Activated T-cell treated with anti-CD3 and anti-CD28 coated beads, Interleukin-2, amount 50 U/mL, for 4 hours (primary cell): ENCODE data around the gene EIF4EBP2. TPM values are rescaled to one million over a fixed set of nuclear protein-coding genes. Genes with fewer than 3 reads are reported as not detected.

Experiments
- ATAC-seq, 2 donors: fragments of 200-7000 bp; cut with Tn5 transposase; one replicate each; pipeline ENCODE4 v1.10.0; 2021
- DNase-seq: peaks from one replicate; pipeline ENCODE4 v3.0.0-alpha.2; 2020
- H3K27me3 Mint-ChIP-seq: one replicate; pipeline ENCODE4 v1.8.0; 2021; ENCODE audit warnings: low read depth, mixed read lengths
- H3K36me3 Mint-ChIP-seq: one replicate; pipeline ENCODE4 v1.8.0; 2022; ENCODE audit warnings: mixed read lengths; ENCODE audit not compliant: insufficient read depth
- H3K4me1 Mint-ChIP-seq: one replicate; pipeline ENCODE4 v1.8.0; 2021; ENCODE audit warnings: low read depth, mixed read lengths
- H3K4me3 Mint-ChIP-seq: one replicate; pipeline ENCODE4 v1.8.0; 2021; ENCODE audit warnings: mild to moderate bottlenecking, moderate library complexity, mixed read lengths
- H3K9me3 Mint-ChIP-seq: one replicate; pipeline ENCODE4 v1.8.0; 2021; ENCODE audit warnings: mixed read lengths
- total RNA-seq, 3 donors: library from RNA; stranded (reverse); gene quantifications; one replicate each; pipeline ENCODE4 v1.2.1, GENCODE V29; 2021

EIF4EBP2 gene
- total RNA-seq, 3 donors from 2014 or later = 28.0 to 29.4 (median 28.3) TPM

DNA sequence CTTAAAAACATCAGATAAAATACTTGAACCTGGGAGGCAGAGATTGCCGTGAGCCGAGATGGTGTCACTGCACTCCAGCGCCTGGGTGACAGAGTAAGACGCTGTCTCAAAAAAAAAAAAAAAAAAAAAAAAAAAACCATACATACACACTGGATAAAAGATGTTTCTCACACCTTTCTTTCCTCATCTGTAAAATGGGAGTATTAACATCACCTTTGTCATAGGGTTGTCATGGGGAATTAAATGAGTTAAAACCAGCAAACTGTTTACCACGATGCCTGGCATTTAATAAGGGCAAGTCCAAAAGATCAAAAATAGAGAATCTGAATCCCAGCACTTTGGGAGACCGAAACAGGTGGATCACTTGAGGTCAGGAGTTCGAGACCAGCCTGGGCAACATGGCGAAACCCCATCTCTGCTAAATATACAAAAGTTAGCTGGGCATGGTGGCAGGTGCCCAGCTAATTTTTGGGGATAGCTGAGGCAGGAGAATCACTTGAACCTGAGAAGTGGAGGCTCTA is 34.4 kb upstream of the EIF4EBP2 start:
- H3K36me3 Mint-ChIP-seq = no peaks in the 10 kb centered on the region
- peaks cover 3% of the 10 kb centered on the region for H3K4me1 Mint-ChIP-seq
- H3K27me3 Mint-ChIP-seq = no peaks in the 10 kb centered on the region
- H3K9me3 Mint-ChIP-seq = no peaks in the 10 kb centered on the region
- H3K4me3 Mint-ChIP-seq = no peak overlapping the region
- DNase-seq (no peak), ATAC-seq (no peak)

DNA sequence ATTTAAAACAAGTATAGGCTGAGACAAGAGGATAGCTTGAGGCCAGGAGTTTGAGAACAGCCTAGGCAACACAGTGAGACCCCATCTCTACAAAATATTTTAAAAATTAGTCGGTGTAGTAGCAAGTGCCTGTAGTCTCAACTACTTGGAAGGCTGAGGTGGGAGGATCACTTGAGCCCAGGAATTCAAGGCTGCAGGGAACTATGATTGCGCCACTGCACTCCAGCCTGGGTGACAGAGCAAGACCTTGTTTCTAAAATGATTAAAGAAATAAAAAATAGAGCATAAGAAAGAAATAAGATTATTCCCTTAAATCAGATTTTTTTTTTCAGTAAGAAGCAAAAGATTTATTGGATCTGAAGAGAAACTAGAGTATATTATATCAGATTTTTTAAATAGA is 33.2 kb upstream of the EIF4EBP2 start:
- ATAC-seq (no peak), DNase-seq (no peak)
- Mint-ChIP-seq H3K4me1 (no peaks in the 10 kb centered on the region), H3K36me3 (no peaks in the 10 kb centered on the region), H3K9me3 (no peaks in the 10 kb centered on the region), H3K27me3 (no peaks in the 10 kb centered on the region), H3K4me3 (no peak overlapping the region)

GRCh38 chr10:70371846-70372245 is 32.1 kb upstream of the EIF4EBP2 start:
- no peak for ATAC-seq
- no peaks in the 10 kb centered on the region for H3K36me3 Mint-ChIP-seq
- H3K9me3 Mint-ChIP-seq = no peaks in the 10 kb centered on the region
- DNase-seq = no peak
- no peaks in the 10 kb centered on the region for H3K27me3 Mint-ChIP-seq
- no peak overlapping the region for H3K4me3 Mint-ChIP-seq
- no peaks in the 10 kb centered on the region for H3K4me1 Mint-ChIP-seq

DNA sequence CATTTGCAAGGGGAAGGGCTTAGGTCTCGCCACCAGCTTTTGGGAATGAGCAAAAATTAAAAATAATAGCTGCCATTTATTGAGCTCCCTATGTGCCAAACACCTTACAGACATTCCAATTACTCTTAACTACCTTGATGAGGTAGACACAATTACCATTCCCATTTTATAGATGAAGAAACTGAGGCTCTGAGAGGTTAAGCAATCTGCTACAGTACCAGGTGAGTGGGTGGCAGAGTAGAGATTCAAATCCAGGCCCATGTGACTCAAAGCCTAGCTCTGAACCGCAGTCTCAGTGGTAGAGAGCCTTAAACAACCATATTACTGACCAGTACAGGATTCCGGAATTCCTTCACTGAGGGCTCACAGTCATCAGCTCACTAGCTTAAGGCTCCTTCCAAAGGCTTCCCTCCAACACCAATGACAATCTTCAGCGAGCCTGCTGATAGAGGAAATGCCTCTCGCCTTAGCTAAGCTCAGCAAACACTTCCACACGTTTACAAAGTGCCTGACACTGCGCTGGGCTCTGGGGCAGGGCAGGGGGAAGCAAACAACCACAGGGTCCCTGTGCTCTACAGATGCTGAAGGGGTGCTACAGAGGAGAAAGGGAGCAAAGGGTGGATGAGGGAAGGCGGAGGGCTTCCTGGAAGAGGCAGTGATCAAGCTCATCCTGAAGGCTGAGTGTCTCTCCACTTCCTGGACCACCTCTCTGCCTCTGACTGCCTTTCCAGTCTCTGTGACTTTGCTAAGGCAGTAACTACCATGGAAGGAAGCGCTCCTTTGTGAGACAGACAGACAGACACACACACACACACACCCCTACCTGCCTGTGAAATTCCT is 28.9 kb upstream of the EIF4EBP2 start:
- Mint-ChIP-seq H3K36me3 (no peaks in the 10 kb centered on the region), H3K4me3 (no peak overlapping the region), H3K27me3 (no peaks in the 10 kb centered on the region), H3K9me3 (peaks cover 4% of the 10 kb centered on the region), H3K4me1 (no peaks in the 10 kb centered on the region)
- DNase-seq = no peak
- ATAC-seq = no peak

DNA sequence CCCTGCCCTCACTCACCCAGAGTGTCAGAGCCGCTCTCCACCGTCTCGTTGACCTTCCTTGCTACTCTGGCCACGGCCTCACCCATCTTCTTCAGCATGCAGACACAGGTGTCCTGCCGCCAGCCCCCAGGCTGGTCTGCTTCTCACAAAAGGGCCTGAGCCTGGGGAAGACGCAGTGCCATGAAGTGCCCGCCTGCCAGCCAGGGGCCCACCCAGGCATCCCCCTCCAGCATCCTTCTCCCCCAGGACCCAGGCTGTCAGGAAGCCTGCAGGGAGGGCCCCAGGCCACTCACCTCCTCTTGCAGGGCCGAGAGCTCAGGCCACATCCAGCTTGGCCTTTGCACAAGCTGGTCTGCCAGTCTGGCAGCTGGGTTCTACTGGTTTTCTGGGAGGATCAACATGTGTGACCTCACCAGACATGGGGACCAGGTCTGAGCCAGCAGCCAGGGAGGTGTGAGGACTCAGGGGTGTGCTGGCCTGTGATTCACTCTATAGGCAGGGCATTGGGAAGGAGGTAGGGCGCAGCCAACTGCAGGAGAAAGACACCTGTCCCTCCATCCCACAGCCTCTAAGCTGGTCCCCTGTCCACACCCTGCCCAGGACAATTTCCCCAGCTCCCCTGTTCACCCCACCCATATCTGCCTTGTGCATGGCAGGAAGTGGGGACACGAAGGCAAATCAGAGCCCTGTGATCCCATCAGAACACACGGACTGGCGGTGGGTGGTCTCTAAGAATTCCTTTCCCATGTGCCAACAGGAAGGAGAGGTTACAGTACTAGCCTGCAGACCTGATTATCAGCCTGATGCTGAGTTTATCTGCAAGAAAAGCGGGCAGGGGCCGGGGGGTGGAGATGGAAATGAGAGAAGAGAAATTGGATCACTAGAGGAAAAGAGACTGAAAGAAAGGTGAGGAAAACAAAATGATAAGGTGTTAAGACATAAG is 27.2 kb upstream of the EIF4EBP2 start:
- DNase-seq = no peak
- H3K4me3 Mint-ChIP-seq = no peak overlapping the region
- peaks cover 4% of the 10 kb centered on the region for H3K4me1 Mint-ChIP-seq
- H3K9me3 Mint-ChIP-seq = peaks cover 4% of the 10 kb centered on the region
- peaks cover 3% of the 10 kb centered on the region for H3K27me3 Mint-ChIP-seq
- ATAC-seq = no peak
- no peaks in the 10 kb centered on the region for H3K36me3 Mint-ChIP-seq

- peaks cover 3% of the 10 kb centered on the region for H3K27me3 Mint-ChIP-seq
- peaks cover 4% of the 10 kb centered on the region for H3K4me1 Mint-ChIP-seq
- H3K9me3 Mint-ChIP-seq = peaks cover 4% of the 10 kb centered on the region
- H3K4me3 Mint-ChIP-seq = no peak overlapping the region
- ATAC-seq = no peak
- H3K36me3 Mint-ChIP-seq = no peaks in the 10 kb centered on the region
- no peak for DNase-seq
Measured at GRCh38 chr10:70378122-70378521, 25.8 kb upstream of the EIF4EBP2 start.

DNA sequence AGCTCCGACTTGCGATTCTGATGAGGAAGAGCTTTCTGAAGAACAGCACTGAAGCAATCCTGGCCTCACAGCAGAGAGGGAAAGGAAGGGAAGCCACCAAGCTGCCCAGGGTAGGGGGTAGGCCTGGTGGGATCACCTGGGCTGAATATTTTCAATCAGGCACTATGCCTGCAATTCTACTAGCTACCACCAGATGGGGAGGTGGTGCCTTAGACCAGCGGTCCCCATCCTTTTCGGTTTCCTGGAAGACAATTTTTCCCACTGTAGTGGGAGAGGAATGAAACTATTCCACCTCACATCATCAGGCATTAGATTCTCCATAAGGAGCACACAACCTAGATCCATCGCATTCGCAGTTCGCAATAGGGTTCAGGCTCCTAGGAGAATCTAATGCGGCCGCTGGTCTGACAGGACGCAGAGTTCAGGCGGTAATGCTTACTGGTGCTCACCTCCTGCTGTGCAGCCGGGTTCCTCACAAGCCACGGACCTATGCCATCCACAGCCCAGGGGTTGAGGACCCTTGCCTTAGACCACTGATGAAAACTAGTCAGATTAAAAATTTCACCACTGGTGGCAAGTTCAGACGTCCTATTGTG is 24.3 kb upstream of the EIF4EBP2 start:
- Mint-ChIP-seq H3K27me3 (peaks cover 3% of the 10 kb centered on the region), H3K9me3 (peaks cover 4% of the 10 kb centered on the region), H3K36me3 (no peaks in the 10 kb centered on the region), H3K4me1 (peaks cover 4% of the 10 kb centered on the region), H3K4me3 (no peak overlapping the region)
- DNase-seq (no peak), ATAC-seq (no peak)

GRCh38 chr10:70380350-70381135 is 23.4 kb upstream of the EIF4EBP2 start:
- peaks cover 4% of the 10 kb centered on the region for H3K4me1 Mint-ChIP-seq

DNA sequence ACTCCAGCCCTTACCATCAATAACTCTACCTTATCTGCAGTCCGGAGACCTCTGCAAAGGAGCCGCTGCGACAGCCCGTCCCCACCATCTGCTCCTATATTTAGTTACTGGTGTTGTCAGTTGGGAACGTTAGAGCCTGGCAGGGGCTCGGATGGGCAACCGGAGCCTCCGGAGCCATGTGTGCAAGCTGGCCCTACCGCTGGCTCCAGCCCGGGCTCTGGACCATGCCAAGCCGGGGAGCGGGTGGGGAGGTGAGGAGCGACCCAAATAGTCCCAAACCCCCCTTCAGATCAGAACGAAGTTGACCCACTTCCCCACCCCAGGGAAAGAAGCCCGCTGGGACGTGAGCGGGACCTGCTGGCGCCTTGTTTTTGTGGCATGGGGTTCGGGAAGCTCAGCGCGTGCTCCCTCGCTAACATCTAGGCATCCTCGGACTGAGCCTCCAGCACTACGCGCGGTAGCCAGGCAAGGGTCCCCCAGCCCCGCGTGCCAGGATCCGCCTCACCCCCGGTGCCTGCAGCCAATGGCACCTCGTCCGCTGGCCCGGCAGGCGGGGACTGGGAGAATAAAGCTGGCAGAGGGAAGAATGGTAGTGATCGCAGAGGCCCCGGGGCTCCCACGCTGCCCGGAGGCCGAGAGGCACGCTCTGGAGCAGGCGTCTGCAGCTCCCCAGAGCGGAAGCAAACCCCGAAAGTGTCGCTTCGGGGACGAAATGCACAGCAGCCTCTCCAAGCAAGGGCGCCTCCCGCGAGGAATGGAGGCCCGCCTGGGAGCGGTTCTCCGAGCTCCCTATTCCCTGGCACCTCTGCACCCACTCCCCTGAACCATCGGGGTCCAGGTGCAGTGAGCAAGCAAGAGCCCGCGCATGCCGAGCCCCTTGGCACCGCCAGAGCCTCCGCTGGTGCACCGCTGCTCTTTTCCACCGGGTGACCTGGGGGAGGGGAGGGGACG is 22.2 kb upstream of the EIF4EBP2 start:
- DNase-seq (no peak), ATAC-seq (peak; percentile 48 to 55)
- Mint-ChIP-seq H3K9me3 (peaks cover 4% of the 10 kb centered on the region), H3K4me3 (peak overlapping the region; percentile 84), H3K27me3 (peaks cover 3% of the 10 kb centered on the region), H3K4me1 (peaks cover 4% of the 10 kb centered on the region), H3K36me3 (no peaks in the 10 kb centered on the region)

More at GRCh38 chr10:70380350-70381135, 23.4 kb upstream of the EIF4EBP2 start:
- Mint-ChIP-seq H3K36me3 (no peaks in the 10 kb centered on the region), H3K4me3 (peak overlapping the region; percentile 84), H3K9me3 (peaks cover 4% of the 10 kb centered on the region), H3K27me3 (peaks cover 3% of the 10 kb centered on the region)
- no peak for DNase-seq
- ATAC-seq = no peak

DNA sequence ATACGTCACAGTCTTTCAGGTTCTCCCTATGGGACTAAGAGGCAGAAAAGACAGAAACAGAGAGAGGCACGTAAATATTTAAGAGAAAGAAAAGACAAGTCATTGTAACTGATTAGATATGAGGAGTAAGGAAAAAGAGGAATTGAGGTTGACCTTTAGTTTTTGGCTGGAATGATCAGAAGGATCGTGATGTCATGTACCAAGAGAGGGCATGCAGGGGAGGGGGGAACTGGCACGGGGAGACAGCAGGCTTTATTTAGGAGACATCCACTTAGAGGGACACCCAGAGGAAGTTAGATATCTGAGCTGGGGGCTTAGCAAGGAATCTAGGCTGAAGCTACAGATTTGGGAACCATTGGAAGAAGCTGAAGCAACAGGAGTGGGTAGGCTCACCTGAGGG is 12.3 kb upstream of the EIF4EBP2 start:
- Mint-ChIP-seq H3K4me1 (peaks cover 3% of the 10 kb centered on the region), H3K27me3 (peaks cover 4% of the 10 kb centered on the region)
- DNase-seq = no peak

DNA sequence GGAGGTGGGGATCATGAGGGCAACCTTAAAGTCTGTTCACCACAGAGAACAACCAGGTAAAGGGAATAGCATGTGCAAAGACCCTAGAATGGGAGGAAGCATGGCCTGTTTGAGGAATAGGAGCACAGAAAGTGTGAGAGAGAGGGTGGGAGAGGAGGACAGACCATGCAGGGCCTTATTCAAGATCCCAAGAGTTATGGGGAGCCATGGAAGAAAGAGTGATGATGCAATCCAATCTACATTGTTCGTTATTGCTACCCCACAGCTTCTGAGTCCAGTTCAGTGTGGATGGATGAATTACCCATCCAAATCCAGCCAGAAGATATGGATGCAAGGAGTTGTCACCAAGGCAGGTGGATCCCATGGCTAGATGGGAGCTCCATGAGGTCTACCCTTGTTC is 7.8 kb upstream of the EIF4EBP2 start:
- Mint-ChIP-seq H3K36me3 (no peaks in the 10 kb centered on the region), H3K4me1 (no peaks in the 10 kb centered on the region), H3K9me3 (no peaks in the 10 kb centered on the region), H3K4me3 (no peak overlapping the region), H3K27me3 (peaks cover 4% of the 10 kb centered on the region)
- ATAC-seq (no peak), DNase-seq (no peak)

More for the DNA sequence above, 12.3 kb upstream of the EIF4EBP2 start:
- H3K36me3 Mint-ChIP-seq = no peaks in the 10 kb centered on the region
- no peak overlapping the region for H3K4me3 Mint-ChIP-seq
- no peak for ATAC-seq
- no peaks in the 10 kb centered on the region for H3K9me3 Mint-ChIP-seq

DNA sequence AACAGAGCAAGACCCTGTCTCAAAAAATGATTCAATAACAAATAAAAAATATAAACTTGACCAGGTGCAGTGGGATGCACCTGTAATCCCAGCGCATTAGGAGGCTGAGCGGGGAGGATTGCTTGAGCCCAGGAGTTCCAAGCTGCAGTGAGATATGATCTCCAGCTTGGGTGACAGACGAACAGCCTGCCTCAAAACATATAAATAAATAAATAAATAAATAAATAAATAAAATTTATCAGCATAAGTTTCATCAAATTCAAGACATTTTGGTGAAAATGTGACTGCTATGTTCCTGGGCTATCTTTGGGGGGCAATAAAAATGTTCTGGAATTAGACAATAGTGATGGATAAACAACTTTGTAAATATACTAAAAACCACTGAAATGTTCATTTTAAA is 4.8 kb upstream of the EIF4EBP2 start:
- Mint-ChIP-seq H3K4me3 (no peak overlapping the region), H3K27me3 (no peaks in the 10 kb centered on the region), H3K36me3 (no peaks in the 10 kb centered on the region), H3K9me3 (no peaks in the 10 kb centered on the region), H3K4me1 (peaks cover 8% of the 10 kb centered on the region)
- ATAC-seq (no peak), DNase-seq (no peak)
